ENCODE data around the gene PKIB.

DNA sequence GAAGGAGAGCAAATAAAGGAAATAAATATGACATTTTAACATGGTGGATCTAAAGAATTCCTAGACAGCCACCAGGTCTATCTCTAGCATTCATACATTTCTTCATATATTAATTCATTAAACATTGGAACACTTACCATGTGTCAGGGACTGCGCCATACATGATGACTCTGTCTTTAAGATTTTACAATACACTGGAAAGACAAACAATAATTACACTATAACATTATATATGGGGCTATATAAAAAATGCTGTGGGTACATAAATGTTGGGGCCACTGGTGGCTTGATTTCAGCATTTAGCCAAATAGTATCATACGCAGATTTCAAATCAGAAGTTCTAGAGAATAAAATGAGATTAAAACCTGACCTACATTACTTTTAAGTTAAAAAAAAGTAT, 33.3 kb upstream of the PKIB start:
- no peak for TF ChIP-seq EZH2 (IDR thresholded peaks at IDR 0.05; ENCODE audit: low read length)
- TF ChIP-seq, protein P1, sequence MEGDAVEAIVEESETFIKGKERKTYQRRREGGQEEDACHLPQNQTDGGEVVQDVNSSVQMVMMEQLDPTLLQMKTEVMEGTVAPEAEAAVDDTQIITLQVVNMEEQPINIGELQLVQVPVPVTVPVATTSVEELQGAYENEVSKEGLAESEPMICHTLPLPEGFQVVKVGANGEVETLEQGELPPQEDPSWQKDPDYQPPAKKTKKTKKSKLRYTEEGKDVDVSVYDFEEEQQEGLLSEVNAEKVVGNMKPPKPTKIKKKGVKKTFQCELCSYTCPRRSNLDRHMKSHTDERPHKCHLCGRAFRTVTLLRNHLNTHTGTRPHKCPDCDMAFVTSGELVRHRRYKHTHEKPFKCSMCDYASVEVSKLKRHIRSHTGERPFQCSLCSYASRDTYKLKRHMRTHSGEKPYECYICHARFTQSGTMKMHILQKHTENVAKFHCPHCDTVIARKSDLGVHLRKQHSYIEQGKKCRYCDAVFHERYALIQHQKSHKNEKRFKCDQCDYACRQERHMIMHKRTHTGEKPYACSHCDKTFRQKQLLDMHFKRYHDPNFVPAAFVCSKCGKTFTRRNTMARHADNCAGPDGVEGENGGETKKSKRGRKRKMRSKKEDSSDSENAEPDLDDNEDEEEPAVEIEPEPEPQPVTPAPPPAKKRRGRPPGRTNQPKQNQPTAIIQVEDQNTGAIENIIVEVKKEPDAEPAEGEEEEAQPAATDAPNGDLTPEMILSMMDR (optimal IDR thresholded peaks at IDR 0.05 in 1 of 3, IDR thresholded peaks at IDR 0.05 in 1 of 3, conservative IDR thresholded peaks at IDR 0.05 in 1 of 3; ENCODE audit: extremely low read depth in 1 of 3, insufficient read depth in 2 of 3, low read length in 3 of 3): no peak
